Testis (tissue), 3 donors: Measurements from ENCODE around the gene PRM1. TPM values are rescaled to one million over a fixed set of nuclear protein-coding genes. Genes with fewer than 3 reads are reported as not detected.
A peak's percentile ranks its signal among the peaks of the same experiment; 100 is the strongest.

ENCODE experiments used
- DNase-seq: peaks from one replicate; pipeline ENCODE4 v3.0.0-alpha.2; 2019
- H3K27ac ChIP-seq, 2 donors: fragments of 200-600 bp; sonication (generic); one replicate each; pipeline ENCODE4 v1.5.1; 2019
- H3K27me3 ChIP-seq: fragments of 200-600 bp; sonication (generic); one replicate; pipeline ENCODE4 v1.5.1; 2019
- H3K36me3 ChIP-seq: fragments of 200-600 bp; sonication (generic); one replicate; pipeline ENCODE4 v1.5.1; 2017; ENCODE audit warnings: low read depth; ENCODE audit errors: missing control alignments
- H3K4me1 ChIP-seq: fragments of 200-600 bp; sonication (generic); one replicate; pipeline ENCODE4 v1.5.1; 2019
- H3K4me3 ChIP-seq, 2 donors: fragments of 200-600 bp; sonication (generic); one replicate each; pipeline ENCODE4 v1.5.1; 2017 to 2019
- H3K9me3 ChIP-seq: fragments of 200-600 bp; sonication (generic); one replicate; pipeline ENCODE4 v1.5.1; 2017
- CTCF ChIP-seq, 3 experiments: fragments of 450-650 bp in 2 of 3; fragments of 200-600 bp in 1 of 3; sonication (generic) in 1 of 3; IDR thresholded peaks; one replicate each; pipeline ENCODE4 v1.5.1; 2016 to 2019; ENCODE audit warnings: antibody characterized with exemption in 3 of 3, mild to moderate bottlenecking in 2 of 3, moderate library complexity in 1 of 3
- POLR2A ChIP-seq: fragments of 450-650 bp; IDR thresholded peaks from one replicate; pipeline ENCODE4 v1.6.1; 2017; ENCODE audit warnings: antibody characterized with exemption, mild to moderate bottlenecking, moderate library complexity
- WGBS, 2 donors: methylation state at CpG; one replicate each; pipeline ENCODE4 v1.1.5; 2018; 5-methylcytosine and 5-hydroxymethylcytosine counted together
- intact Hi-C: fragments of 100-400 bp; cut with DNase I; formaldehyde crosslinking; loops from one replicate; pipeline ENCODE4 v1.15.1; 2023; ENCODE audit warnings: low total_unique reads
- polyA plus RNA-seq: library from polyadenylated mRNA; stranded (reverse); fragments of 350-450 nt; fragmentation: Illumina TruSeq; extraction: RNeasy Lipid Tissue Mini Kit (QIAGEN cat#74804); gene quantifications from one replicate; pipeline ENCODE4 v1.2.3, GENCODE V29; 2014; ENCODE audit warnings: low read depth, low replicate concordance; ENCODE audit not compliant: insufficient read depth
- total RNA-seq, 2 donors: library from RNA; depleted of rRNA; stranded (reverse); fragments of >200 nt; gene quantifications; one replicate each; pipeline ENCODE4 v1.2.3, GENCODE V29; 2016

Gene PRM1
- total and polyA plus RNA-seq, 3 donors from 2014 or later = 7,819 to 32,936 (median 15,171) TPM

GRCh38 chr16:11320170-11320569 lies 39.0 kb upstream of the PRM1 start:
- whole genome bisulfite sequencing, 2 donors = 73 to 86% methylated on average over 4 to 10 of the region's 10 CpGs
- H3K4me3 ChIP-seq = no peak overlapping the region
- no peak overlapping the region for H3K27ac ChIP-seq
- no peak for DNase-seq
- TF ChIP-seq POLR2A (no peak), CTCF (IDR thresholded peaks at IDR 0.05) (no peak)
- no peaks in the 10 kb centered on the region for H3K4me1 ChIP-seq
- no peaks in the 10 kb centered on the region for H3K36me3 ChIP-seq
- H3K27me3 ChIP-seq = no peaks in the 10 kb centered on the region
- H3K9me3 ChIP-seq = no peaks in the 10 kb centered on the region
- intact Hi-C loops = no loop called here

- Histone ChIP-seq H3K4me1 (no peaks in the 10 kb centered on the region), H3K27ac (no peak overlapping the region), H3K27me3 (no peaks in the 10 kb centered on the region), H3K36me3 (no peaks in the 10 kb centered on the region), H3K9me3 (no peaks in the 10 kb centered on the region), H3K4me3 (no peak overlapping the region)
- TF ChIP-seq CTCF (IDR thresholded peaks at IDR 0.05) = no peak
- no peak for TF ChIP-seq POLR2A
- intact Hi-C loops = no loop called here
- DNase-seq = no peak
- WGBS, 2 donors = 61 to 84% methylated on average over 5 to 8 of the region's 8 CpGs
Observed at GRCh38 chr16:11319529-11320146, 38.5 kb upstream of the PRM1 start.

GRCh38 chr16:11318817-11319216 lies 37.7 kb upstream of the PRM1 start:
- H3K36me3 ChIP-seq = no peaks in the 10 kb centered on the region
- no peak for TF ChIP-seq CTCF (IDR thresholded peaks at IDR 0.05)
- TF ChIP-seq POLR2A = no peak
- no peaks in the 10 kb centered on the region for H3K27me3 ChIP-seq
- no peaks in the 10 kb centered on the region for H3K4me1 ChIP-seq
- no peak overlapping the region for H3K4me3 ChIP-seq
- H3K27ac ChIP-seq = no peak overlapping the region
- no peaks in the 10 kb centered on the region for H3K9me3 ChIP-seq
- DNase-seq = no peak
- intact Hi-C loops = no loop called here
- 91 to 97% methylated on average over 8 of the region's 8 CpGs for WGBS, 2 donors

- no peaks in the 10 kb centered on the region for H3K27me3 ChIP-seq
- peak overlapping the region; percentile 50 to 77 for H3K27ac ChIP-seq
- no peaks in the 10 kb centered on the region for H3K36me3 ChIP-seq
- peak; percentile 41 for DNase-seq
- intact Hi-C loops = no loop called here
- no peak overlapping the region for H3K4me3 ChIP-seq
- peaks cover 14% of the 10 kb centered on the region for H3K4me1 ChIP-seq
- WGBS, 2 donors = 65 to 76% methylated on average over 17 to 23 of the region's 23 CpGs
- no peaks in the 10 kb centered on the region for H3K9me3 ChIP-seq
- TF ChIP-seq CTCF (IDR thresholded peaks at IDR 0.05) (no peak), POLR2A (no peak)
Observed at GRCh38 chr16:11316331-11317015, 35.3 kb upstream of the PRM1 start.

GRCh38 chr16:11315510-11315909 lies 34.4 kb upstream of the PRM1 start:
- DNase-seq = peak; percentile 61
- Histone ChIP-seq H3K27ac (peak overlapping the region; percentile 50 to 77), H3K9me3 (no peaks in the 10 kb centered on the region), H3K4me3 (no peak overlapping the region), H3K36me3 (no peaks in the 10 kb centered on the region), H3K4me1 (peaks cover 20% of the 10 kb centered on the region), H3K27me3 (no peaks in the 10 kb centered on the region)
- intact Hi-C loops = no loop called here
- WGBS, 2 donors = 51 to 62% methylated on average over 12 to 13 of the region's 13 CpGs
- TF ChIP-seq CTCF (IDR thresholded peaks at IDR 0.05) = peak in 1 of 3 experiments; percentile 42
- no peak for TF ChIP-seq POLR2A
